NT2/D1 (cell line): ENCODE data around the gene MPIG6B.

Experiments
- DNase-seq: peaks from one replicate; pipeline ENCODE4 v3.0.0-alpha.2; 2011; ENCODE audit warnings: low read depth, low spot score
- H3K27me3 ChIP-seq: 2 replicates; pipeline ENCODE4 v1.6.0; 2011; ENCODE audit warnings: mild to moderate bottlenecking; ENCODE audit not compliant: insufficient read length, insufficient read depth
- H3K36me3 ChIP-seq: 2 replicates; pipeline ENCODE4 v1.6.1; 2011; ENCODE audit warnings: mild to moderate bottlenecking, low read length, mixed read lengths; ENCODE audit not compliant: insufficient read depth, insufficient read length
- H3K4me1 ChIP-seq: 2 replicates; pipeline ENCODE4 v1.5.1; 2011; ENCODE audit not compliant: insufficient read depth, insufficient read length
- H3K4me3 ChIP-seq: 2 replicates; pipeline ENCODE4 v1.5.1; 2011; ENCODE audit warnings: low read depth; ENCODE audit not compliant: insufficient read length
- H3K9ac ChIP-seq: 2 replicates; pipeline ENCODE4 v1.6.0; 2011; ENCODE audit warnings: low read depth; ENCODE audit not compliant: insufficient read length
- H3K9me3 ChIP-seq: 2 replicates; pipeline ENCODE4 v1.5.1; 2011; ENCODE audit warnings: mild to moderate bottlenecking, low read length; ENCODE audit not compliant: insufficient read depth
- SUZ12 ChIP-seq: IDR thresholded peaks from 2 replicates; pipeline ENCODE4 v1.6.1; 2011; ENCODE audit not compliant: insufficient read length, insufficient read depth; ENCODE audit errors: extremely low read depth
- YY1 ChIP-seq: IDR thresholded peaks from 2 replicates; pipeline ENCODE4 v1.6.1; 2011; ENCODE audit not compliant: insufficient read length, insufficient read depth
- ZNF274 ChIP-seq: IDR thresholded peaks from 2 replicates; pipeline ENCODE4 v1.6.1; 2011; ENCODE audit warnings: mild to moderate bottlenecking, low read depth, low read length

Gene MPIG6B

GRCh38 chr6:31723245-31723979 is at the start of gene MPIG6B:
Gene MPIG6B, plus strand, starts transcription at chr6:31723373. Its CDS starts 11 bp downstream, at chr6:31723384.
- Histone ChIP-seq H3K27me3 (no peaks in the 10 kb centered on the region), H3K4me3 (no peak within 1 kb of the TSS), H3K9ac (no peak within 1 kb of the TSS), H3K36me3 (peaks cover 31% of the 10 kb centered on the region), H3K9me3 (no peaks in the 10 kb centered on the region), H3K4me1 (no peaks in the 10 kb centered on the region)
- DNase-seq, result no peak
- no peak for TF ChIP-seq SUZ12
- no peak for TF ChIP-seq YY1
- TF ChIP-seq ZNF274, result no peak

- H3K36me3 ChIP-seq, result peaks cover 26% of the 10 kb centered on the region
- no peak overlapping the region for H3K9ac ChIP-seq
- no peaks in the 10 kb centered on the region for H3K9me3 ChIP-seq
- no peak overlapping the region for H3K4me3 ChIP-seq
- H3K27me3 ChIP-seq, result no peaks in the 10 kb centered on the region
- no peaks in the 10 kb centered on the region for H3K4me1 ChIP-seq
- no peak for DNase-seq
- no peak for TF ChIP-seq SUZ12
- no peak for TF ChIP-seq YY1
- TF ChIP-seq ZNF274, result no peak
Observed at GRCh38 chr6:31676322-31676903, 46.8 kb upstream of the MPIG6B start.

- H3K4me1 ChIP-seq, result no peaks in the 10 kb centered on the region
- no peak for TF ChIP-seq SUZ12
- no peak for TF ChIP-seq ZNF274
- no peak for TF ChIP-seq YY1
- H3K4me3 ChIP-seq, result no peak overlapping the region
- H3K9ac ChIP-seq, result no peak overlapping the region
- H3K36me3 ChIP-seq, result peaks cover 21% of the 10 kb centered on the region
- no peaks in the 10 kb centered on the region for H3K27me3 ChIP-seq
- no peaks in the 10 kb centered on the region for H3K9me3 ChIP-seq
- DNase-seq, result no peak
Observed at GRCh38 chr6:31676904-31677303, 46.3 kb upstream of the MPIG6B start.

GRCh38 chr6:31677955-31678354 is 45.2 kb upstream of the MPIG6B start:
- Histone ChIP-seq H3K4me3 (no peak overlapping the region), H3K4me1 (no peaks in the 10 kb centered on the region), H3K9me3 (no peaks in the 10 kb centered on the region), H3K27me3 (no peaks in the 10 kb centered on the region), H3K9ac (no peak overlapping the region), H3K36me3 (peaks cover 13% of the 10 kb centered on the region)
- TF ChIP-seq YY1, result no peak
- TF ChIP-seq SUZ12, result no peak
- TF ChIP-seq ZNF274, result no peak
- no peak for DNase-seq

- DNase-seq, result peak; percentile 50
- Histone ChIP-seq H3K9ac (peak within 1 kb of the TSS; percentile 76), H3K9me3 (no peaks in the 10 kb centered on the region), H3K4me1 (peaks cover 2% of the 10 kb centered on the region), H3K4me3 (peak within 1 kb of the TSS; percentile 45), H3K27me3 (no peaks in the 10 kb centered on the region), H3K36me3 (peaks cover 19% of the 10 kb centered on the region)
- TF ChIP-seq SUZ12, result no peak
- TF ChIP-seq YY1, result no peak
- no peak for TF ChIP-seq ZNF274
Observed at GRCh38 chr6:31680226-31681134, 42.7 kb upstream of the MPIG6B start, which contains the start of gene LY6G5C. Gene LY6G5C, minus strand, starts transcription at chr6:31681067. Its CDS starts 694 bp downstream, at chr6:31680373.

GRCh38 chr6:31681135-31681671 is 42.0 kb upstream of the MPIG6B start:
- Histone ChIP-seq H3K27me3 (no peaks in the 10 kb centered on the region), H3K9me3 (no peaks in the 10 kb centered on the region), H3K9ac (peak overlapping the region; percentile 76), H3K36me3 (peaks cover 24% of the 10 kb centered on the region), H3K4me3 (peak overlapping the region; percentile 45), H3K4me1 (peaks cover 2% of the 10 kb centered on the region)
- DNase-seq, result no peak
- TF ChIP-seq ZNF274 (no peak), YY1 (no peak), SUZ12 (no peak)
